HG02610 (cell line): ENCODE results near the gene CACNA2D1.
"Not testable (repeated sequence)": the region's sequence is repeated elsewhere in the genome, so short reads cannot be mapped to it uniquely, and the experiment has no call there.

Experiments
- ATAC-seq: cut with Tn5 transposase; IDR thresholded peaks from one replicate; pipeline ENCODE4 v1.9.1; 2021; ENCODE audit warnings: mild to moderate bottlenecking, moderate library complexity; ENCODE audit not compliant: unreplicated experiment

Gene CACNA2D1

DNA sequence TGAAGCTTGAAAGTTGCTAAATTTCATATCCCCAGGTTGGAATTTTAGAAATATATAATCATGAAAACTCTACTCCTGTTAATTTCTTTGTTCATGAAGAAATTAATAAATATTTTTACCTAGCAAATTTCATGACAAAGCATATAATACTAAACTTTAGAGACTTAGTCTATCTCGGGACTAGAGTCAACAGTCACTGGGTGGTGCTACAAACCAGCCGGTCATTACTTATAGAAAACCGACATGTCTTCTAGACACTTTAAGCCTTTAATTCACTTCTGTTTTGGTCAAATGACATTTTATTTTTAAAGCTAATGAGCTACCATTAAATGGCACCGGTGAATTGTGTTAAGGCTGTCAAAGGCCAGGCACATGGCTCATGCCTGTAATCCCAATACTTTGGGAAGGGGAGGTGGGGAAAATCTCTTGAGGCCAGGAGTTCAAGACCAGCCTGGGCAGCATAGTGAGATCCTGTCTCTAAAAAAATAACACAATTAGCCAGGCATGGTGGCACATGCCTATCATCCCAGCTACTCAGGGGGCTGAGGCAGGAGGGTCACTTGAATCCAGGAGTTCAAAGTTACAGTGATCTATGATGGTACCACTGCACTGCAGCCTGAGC is 270.1 kb downstream of the CACNA2D1 start:
- no peak for ATAC-seq

DNA sequence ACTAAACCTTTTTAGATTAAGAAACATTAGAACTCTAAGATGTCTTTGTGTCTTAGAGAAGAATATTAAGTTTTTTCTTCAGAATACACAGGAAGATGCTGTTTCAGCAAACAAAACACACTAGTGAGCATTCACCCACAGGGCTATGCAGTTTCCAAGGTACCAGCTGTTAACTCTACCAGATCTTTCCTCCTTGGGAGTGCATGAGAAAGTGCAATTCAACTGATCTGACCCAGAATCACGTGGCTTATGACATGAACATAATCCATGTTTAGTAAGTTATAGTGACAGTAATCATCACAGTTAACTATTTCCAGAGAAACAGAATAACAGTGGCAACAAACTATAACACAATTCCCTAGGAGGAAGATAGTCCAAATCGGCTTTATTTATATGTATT is 270.7 kb downstream of the CACNA2D1 start:
- no peak for ATAC-seq

DNA sequence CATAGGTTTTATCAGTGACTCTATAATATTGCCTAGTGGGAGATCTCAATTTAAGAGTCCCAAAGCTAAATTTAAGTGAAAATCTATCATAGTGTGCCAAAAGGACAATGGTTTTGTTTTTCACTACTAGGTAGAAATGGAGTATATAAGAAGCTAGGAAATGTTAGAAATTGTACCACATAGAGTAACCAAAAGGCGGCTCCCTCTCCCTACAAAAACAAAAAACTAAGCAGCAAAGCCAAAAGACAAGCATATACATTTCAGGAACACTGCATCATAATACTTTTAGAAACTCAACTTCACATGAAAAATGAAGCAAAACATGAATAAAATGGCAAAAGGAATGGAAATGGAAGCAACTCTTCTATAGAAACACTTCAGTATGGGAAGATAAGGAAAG is 271.6 kb downstream of the CACNA2D1 start:
- ATAC-seq = no peak

DNA sequence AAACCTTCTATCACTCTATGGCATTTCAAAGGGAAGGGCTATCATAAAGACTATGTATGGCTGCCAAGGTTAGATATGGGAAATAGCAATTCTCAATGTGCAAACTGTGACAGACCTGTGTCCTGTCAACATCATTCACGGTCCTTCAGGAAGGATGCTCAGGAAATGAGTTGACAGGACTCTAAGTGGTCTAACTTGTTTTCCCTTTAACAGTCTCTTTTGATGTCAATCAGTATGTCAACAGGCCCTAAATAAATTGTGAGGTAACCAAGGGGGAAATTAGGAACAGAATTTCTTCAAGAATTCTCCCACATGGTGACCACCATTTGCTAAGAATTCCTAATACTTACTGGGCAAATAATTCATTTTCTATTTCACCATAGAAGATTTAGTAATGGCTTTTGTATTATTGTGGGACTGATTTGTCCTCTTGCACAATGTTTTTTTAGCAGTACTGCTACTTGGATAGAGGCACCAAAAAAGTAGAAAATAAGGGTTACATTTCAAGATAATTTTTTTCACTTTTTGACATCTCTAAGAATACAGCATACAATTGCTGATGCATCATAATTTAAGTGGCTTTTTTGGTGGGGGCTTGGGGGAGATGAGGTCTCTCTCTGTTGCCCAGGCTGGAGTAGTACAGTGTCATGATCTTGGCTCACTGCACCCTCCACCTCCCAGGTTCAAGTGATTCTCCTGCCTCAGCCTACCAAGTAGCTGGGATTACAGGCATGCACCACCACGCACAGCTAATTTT is 275.8 kb downstream of the CACNA2D1 start:
- no peak for ATAC-seq

DNA sequence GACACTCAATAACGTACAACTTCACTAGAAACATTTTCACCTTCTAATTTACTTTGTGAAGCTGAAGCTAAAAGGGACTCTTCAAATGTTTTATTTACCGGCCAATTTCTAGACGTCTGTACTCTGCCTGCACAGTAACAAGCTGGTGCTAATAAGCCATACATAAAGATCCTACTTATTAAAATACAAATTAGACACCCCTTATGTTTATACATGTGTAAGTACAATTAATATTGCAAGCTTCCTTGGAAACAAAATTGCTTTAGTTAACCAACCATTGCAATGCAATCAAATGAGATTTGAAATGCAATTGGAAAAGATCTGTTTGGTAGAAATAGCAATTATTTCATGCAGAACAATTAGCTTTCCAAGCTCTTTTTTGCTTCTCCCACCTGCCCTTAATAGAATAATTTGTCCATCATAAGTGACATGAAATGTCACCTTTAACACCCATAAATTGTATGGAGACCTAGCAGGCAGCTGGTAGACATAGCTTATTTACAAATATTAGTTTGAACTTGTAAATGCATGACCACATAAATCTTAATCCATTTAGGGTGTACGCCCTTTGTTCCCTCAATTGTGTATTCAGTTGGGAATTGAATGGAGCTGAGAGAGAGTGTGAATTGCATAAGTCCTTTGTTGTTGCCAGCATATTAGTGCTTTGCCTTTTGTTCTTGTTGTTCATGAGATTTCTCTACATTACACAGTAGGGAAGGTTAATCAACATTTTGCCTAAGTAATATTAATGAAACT is 277.1 kb downstream of the CACNA2D1 start:
- ATAC-seq = no peak

DNA sequence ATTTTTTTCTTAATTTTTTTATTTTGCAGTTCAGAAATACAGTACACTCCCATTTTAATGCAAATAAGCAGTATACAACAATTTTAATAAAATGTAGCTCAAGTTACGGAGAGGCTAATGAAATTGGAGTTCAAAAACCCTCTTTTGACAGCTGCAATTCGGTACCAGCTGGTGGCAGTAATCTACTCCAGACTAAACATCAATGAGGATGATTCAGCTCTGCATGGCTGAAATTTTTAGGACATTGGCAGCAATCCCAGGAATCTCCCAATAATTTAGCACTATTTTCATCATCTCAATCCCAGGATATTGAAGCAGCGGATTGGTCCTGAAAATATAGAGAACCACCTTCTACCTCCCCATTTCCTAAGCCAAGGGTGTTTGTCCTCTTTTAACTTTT is 278.8 kb downstream of the CACNA2D1 start:
- no peak for ATAC-seq

DNA sequence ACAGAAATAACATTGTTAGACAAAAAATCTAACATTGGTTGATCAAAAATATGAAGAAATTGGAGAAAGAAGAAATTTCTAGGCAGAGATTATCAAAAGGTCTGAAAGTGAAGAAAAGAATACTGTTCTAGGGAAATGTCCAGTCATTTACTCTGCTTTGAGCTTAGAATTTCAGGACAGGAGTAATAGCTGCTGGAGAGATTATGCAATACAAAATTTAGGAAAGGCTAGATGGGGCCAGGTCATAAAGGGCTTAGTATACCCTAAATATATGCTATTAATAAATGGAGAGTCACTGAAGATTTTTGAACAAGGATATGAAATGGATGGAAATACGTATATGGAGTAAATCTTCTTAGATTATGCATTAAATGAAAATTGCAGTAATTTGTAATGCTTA is 279.2 kb downstream of the CACNA2D1 start:
- ATAC-seq = no peak

DNA sequence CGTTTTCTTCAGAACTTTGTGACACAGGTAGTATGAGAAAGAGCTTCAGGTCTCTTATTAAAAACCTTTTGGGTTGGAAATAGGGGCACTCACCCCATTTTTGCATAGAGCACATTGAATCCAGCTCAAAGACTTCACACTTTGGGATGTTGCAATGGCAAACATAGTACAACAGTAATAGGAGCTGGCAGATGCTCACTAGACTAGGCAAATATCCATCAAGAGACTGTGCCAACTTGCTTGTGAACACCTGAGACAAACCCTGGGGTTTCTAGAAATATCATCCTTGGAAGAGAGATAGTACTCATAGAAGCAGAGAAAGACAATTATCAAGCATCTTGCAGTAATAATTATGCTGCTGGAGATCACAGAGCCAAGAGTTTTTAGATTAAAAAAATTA is 280.0 kb downstream of the CACNA2D1 start:
- no peak for ATAC-seq

DNA sequence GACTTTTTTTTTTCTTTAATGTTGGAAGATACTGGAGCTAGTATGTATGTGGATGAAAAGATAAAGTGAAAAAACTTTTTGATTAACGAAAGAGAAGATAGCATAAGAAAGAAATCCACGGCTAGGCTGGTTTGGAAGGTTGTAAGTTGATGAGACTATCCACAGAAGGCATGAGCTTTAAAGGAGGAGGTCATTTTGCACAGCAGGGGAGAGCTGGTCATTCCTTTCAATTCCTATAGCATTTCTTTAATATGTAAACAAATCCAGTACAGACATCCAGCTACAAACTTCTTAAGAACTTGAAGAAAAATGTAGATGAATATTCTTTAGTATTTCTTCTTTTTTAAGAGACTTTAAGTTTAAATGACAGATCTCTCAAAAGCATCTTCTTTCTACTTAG is 281.3 kb downstream of the CACNA2D1 start:
- ATAC-seq = no peak

DNA sequence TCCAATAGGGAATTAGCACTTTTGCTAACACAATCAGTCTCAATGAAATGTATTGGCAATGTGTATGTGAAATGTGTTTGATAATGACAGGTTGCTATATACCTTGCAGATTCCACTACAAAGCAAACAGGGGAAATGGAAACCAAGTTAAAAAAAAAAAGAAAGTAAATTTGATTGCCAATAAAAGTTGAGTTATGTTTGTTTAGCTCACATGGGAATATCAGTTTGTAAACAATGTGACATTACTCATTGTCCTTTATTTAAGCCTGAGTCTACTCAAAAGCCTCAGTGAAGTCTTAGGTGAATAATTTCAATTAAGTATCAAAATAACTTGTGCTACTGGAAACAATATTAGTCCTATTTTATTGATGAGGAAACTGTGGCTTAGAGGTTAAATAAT is 285.2 kb downstream of the CACNA2D1 start:
- ATAC-seq = no peak

DNA sequence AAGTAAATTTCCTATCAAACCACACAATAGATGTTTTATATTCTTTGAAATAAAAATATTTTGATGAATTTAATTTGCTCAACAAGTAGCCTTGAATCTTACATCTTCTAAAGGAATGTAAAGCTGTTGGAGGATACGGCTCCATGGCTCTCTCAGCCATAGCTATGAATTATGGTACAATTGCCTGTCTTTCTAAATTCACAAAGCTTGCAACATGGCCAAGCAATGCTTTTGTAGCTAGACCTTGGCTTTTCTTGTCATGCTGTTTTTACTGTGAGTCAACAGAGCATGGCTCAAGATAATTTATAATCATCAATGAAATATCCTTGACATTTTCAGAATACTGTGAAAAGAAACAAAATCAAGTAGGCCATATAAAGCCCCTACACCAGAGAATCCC is 286.7 kb downstream of the CACNA2D1 start:
- ATAC-seq = no peak

DNA sequence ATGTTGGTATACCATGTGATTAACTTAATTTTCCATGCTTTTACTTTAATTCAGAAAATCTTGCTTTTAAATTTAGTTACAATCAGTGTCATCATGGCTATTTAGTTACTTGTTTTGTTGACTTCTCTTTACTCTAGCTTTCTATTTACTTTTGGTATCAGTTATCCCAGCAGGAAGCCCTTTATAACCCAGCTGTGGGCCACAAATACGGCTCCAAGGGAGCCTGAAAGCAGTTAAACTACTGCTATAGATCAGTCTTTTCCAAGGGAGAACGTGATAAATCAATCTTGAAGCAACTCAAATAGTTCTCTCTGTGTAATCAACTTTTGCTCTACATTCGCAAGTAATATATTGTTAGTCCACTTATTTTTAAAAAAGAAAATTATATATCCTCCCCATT is 287.4 kb downstream of the CACNA2D1 start:
- no peak for ATAC-seq

DNA sequence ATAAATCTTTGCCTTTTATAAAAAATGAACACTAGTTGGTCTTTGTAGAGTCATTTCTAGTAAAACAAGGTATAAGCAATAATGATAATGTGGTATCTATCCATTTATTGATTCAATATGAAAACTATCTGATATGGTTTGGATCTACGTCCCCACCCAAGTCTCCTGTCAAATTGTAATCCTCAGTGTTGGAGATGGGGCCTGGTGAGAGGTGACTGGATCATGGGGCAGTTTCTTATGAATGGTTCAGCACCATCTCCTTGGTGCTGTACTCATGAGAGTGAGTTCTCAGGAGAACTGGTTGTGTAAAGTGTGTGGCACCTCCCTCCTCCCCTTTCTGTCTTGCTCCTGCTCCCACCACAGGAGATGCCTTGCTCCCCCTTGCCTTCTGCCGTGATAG is 288.8 kb downstream of the CACNA2D1 start:
- no peak for ATAC-seq

DNA sequence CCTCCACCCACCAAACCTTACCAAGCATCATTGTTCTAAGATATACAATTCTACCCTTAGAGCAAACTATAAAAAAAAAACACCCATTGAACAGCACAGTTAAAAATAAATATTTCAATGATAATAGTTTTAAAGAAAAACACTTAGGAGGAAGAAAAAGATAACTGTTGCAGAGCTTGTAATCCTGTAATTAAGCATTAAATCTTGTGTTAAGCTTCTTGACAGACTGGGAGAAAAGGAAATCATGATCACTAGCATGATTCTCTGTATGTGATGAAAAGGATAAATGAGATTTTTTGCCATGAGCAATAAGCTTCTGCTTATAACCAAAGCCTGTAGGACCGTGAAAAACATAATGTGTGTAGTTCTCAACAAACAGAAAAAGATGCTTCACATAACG is 289.8 kb downstream of the CACNA2D1 start:
- no peak for ATAC-seq

DNA sequence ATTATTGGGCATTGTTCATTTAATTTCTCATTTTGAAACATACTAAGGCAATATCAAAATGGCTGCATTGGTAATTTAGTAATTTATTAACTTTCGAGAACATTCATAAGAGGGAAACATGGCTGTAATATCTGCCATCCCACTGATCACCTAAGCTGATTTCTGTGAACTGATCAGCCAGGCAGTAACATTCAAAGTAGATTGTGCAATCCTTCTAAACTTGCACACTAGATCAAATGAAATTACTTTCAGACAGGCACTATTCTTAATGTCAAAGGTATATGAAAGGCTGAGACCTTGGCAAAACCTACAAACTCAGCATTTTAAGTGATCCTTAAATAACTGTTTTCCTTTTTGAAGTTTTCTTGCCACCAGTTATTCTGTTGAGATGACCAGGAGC is 290.7 kb downstream of the CACNA2D1 start:
- ATAC-seq = no peak

DNA sequence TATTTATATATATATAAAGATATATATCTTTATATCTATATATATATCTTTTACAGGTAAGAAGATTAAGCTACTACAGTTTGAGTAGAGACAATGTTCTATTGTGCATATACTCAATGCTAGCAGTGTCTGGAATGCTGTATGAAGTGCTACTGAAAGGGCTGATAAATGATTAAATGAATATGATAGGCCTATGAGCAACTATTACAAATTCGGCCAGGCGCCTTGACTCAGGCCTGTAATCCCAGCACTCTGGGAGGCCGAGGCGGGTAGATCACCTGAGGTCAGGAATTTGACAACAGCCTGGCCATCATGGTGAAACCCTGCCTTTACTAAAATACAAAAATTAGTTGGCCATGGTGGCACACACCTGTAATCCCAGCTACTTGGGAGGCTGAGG is 297.1 kb downstream of the CACNA2D1 start:
- ATAC-seq = no peak

DNA sequence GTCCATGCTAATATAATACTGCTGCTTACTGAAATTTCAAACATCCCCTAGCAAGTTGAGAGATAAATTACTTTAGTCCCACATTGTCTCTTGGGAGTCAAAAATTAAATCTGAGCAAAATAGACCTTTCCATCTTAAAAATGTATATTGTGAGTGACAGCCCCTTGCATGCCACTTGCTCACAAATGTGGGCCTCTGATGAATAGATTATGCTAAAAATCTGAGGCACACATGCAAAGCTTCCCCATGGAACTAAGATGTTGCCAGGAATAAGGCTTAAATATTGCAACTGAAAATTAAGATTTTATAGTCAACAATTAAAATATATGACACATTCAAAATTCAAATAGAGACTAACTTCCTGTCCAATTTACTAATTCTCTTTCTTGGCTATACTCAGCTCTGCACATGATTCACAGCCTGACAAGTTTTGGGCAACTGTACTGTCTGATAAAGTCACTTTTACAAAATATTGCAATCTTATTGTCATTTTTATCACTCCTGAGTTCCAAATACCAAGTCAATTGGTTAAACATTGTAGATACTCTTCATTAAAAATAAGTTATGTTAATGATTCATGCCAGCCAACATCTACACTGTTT is 301.2 kb downstream of the CACNA2D1 start:
- ATAC-seq = no peak

DNA sequence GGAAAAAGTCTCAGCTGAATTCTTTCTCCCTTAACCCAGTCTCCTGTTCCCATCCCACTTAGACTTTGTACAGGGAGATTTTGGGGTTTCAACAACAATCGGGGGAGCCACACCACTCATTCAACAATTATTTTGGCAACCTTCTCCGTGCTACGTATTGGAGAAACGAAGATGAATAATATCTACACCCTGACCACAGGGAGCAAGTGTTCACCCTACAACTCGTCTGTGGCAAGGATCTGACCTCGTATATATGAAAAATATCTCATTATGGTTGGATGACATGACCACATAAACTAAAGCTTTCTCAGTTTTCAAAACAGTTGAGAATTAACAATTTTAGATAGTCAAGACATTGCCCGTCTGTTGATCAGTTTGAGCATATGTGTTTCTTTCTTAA is 302.1 kb downstream of the CACNA2D1 start:
- ATAC-seq = no peak

DNA sequence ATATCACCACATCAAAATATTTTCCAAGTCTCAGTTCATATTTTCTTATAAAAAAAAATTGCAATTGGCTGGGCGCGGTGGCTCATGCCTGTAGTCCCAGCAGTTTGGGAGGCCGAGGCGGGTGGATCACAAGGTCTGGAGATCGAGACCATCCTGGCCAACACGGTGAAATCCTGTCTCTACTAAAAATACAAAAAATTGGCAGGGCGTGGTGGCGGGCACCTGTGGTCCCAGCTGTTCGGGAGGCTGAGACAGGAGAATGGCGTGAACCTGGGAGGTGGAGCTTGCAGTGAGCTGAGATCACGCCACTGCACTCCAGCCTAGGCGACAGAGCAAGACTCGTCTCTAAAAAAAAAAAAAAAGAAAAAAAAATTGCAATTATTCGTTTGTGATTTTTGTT is 303.0 kb downstream of the CACNA2D1 start:
- ATAC-seq = not testable (repeated sequence)

DNA sequence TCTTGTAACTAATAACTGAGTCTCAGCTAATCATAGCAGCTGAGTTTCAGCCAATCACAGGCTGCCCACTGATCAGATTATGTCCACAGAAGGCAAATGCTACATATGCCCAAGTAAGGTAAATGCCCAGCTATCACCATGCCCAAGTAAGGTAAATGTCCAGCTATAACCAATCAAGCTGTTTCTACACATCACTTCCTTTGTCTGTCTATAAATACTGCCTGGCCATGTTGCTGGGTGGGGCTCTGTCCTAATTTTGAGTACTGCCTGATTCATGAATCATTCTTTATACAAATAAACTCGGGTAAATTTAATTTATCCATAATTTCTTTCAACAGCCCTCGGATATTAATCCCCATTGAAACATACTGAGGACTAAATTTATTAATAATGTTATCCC is 312.4 kb downstream of the CACNA2D1 start:
- ATAC-seq = no peak

DNA sequence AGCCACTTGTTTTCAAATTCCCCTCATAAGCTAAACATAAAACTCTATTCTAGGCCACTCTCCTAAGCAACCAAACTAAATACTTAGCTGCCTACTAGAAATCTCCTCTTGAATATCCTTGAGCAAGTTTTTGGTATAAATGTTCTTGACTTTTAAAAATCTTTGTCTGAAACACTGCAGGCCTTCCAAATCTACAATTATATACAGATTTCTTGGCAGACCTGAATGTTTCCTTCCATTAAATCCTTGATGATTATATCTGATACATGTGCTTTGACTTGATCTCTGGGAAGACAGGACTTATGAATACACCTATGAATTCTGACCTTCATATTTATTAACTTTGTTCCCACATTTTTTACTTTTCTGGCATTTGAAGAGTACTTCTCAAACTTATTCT is 314.5 kb downstream of the CACNA2D1 start:
- ATAC-seq = no peak

DNA sequence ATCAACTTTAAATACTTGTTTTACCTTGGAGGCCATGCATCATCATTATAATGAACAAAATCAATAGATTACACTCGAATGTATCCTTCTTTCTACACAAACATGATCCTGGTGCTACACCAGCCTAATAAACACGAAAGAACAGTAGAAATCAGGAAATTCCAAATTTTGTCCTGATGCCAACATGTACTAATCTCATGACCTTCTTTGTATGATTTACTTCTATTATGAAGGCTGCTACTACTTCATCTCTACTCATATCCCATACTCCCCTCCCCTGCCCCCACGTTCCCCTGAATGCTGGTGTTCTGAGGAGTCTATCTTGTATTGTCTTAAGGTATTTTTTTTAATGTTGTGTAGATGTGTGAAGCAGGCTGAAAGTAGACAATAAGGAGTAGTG is 315.0 kb downstream of the CACNA2D1 start:
- no peak for ATAC-seq
